NCI-H2107 (cell line): ENCODE data around the gene TMEM150A.
"Not testable (repeated sequence)": the region's sequence is repeated elsewhere in the genome, so short reads cannot be mapped to it uniquely, and the experiment has no call there.

Experiments used
- DNase-seq: peaks from one replicate; lab custom pipeline; 2025; lab: John Stamatoyannopoulos, UW

TMEM150A gene

GRCh38 chr2:85593023-85593422 lies 9.5 kb downstream of the TMEM150A start:
- no peak for DNase-seq

- not testable (repeated sequence) for DNase-seq
Observed at GRCh38 chr2:85592299-85592698, 10.2 kb downstream of the TMEM150A start.

- no peak for DNase-seq
Observed at GRCh38 chr2:85591563-85591962, 10.9 kb downstream of the TMEM150A start.

DNA sequence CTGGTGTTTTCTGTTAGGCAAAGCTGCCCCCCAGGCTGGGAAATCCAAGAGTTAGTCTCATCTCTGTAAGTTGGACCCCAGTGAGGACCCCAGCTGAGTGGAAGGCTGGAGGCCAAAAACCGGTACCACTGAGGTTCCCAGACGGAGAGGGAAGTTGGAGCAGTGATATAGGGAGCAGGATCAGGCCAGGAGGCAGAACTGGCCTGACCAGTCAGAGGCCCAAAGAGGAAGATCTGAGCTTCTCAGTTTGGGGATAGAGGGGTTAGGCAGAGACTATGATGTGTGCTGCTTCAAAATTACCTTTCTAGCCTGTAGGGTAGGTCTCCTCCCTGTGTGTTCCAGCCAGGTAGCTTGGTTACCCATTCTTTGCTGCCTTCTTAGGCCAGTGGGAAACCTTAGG lies 11.5 kb downstream of the TMEM150A start:
- no peak for DNase-seq

GRCh38 chr2:85589982-85590791 lies 12.3 kb downstream of the TMEM150A start:
- DNase-seq = no peak

- DNase-seq = no peak
Observed at GRCh38 chr2:85589181-85589580, 13.3 kb downstream of the TMEM150A start.

GRCh38 chr2:85588645-85589044 lies 13.9 kb downstream of the TMEM150A start:
- no peak for DNase-seq

DNA sequence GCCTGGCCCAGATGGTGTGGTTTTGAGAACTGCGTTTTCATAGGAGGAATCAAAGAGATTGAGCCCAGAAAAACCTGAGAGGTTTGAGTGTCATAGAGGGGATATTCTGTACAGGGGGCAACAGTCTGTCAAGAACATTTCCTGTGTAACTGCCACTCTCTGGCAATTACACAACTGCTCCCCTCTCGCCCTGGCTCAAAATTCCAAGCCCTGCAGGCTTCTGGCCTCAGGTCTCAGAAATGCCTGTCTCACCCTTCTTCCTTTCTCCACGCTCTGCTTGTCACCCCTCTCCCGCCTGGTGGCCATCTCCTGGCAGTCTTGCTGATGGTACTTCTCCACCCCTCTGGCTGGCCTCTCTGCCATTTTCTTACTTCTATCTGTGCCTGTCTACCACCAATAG lies 14.3 kb downstream of the TMEM150A start:
- no peak for DNase-seq

GRCh38 chr2:85585781-85586105 lies 16.8 kb downstream of the TMEM150A start:
- DNase-seq = no peak

GRCh38 chr2:85584857-85585780 lies 17.4 kb downstream of the TMEM150A start:
- no peak for DNase-seq

DNA sequence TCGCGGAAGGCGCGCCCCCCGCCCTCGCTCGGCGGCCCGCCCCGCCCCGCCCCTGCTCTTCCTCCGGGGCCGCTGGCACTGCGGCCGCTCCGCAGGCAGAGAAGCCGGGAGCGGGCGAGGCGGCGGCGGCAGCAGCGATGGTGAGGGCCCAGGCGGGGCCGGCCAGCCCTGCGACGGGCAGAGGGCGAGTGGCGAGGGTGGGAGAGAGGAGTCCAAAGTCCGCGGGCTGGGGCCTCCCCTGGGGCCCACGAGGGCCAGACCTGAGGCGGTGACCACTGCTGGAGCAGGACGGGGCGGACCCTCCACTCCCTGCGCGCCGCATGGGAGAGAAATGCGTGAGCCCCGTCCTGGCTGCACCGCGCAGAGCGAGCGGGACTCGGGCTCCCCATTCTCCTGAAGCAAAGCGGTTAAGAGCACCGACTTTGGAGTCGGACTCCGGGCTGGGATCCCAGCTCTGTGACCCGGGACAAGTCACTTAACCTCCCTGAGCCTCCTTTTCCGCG lies 18.1 kb downstream of the TMEM150A start, which contains the start of gene VAMP5:
VAMP5 (plus strand) TSS at position 78 of the 503 bp plus-strand sequence; CDS start at position 138, 60 bp downstream.
- no peak for DNase-seq

GRCh38 chr2:85583667-85584353 lies 18.7 kb downstream of the TMEM150A start:
- DNase-seq = no peak

DNA sequence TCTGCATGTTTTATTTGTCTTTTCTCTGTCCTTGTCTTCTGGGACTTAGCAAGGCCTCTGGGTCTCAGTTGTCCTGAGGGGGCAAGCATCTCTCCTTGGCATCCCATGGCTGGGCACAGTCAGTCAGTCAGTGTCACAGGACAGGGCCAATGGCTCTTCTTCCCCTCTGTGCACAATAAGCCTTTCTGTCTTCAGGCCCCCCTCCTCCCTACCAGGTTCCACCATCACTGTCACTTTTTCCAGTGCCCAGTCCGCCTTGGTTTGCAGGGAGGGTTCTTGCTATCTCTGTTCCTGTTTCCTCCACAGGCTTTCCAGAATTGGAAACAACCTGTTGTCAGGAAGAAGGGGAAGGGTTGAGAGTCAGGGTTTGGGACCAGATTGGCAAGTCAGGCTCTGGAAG lies 20.0 kb downstream of the TMEM150A start:
- no peak for DNase-seq

DNA sequence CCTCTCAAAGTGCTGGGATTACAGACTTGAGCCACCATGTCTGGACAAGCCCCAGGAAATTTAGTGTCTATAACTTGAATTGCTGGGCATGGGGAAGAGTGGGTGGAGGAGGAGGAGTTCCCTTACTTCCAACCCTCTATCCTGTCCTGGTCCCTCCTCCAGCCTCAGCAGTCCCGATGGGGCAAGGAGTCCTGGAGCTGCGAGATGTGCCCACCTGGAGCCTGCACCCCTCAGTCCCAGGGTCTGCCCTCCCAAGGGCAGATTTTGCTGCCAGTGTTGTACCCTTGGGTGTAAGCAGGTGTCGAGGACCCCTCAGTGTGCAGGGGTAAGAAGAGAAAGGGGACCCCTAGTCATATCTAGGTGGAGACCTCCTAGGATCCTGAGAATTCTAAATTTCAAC lies 22.3 kb downstream of the TMEM150A start:
- no peak for DNase-seq

DNA sequence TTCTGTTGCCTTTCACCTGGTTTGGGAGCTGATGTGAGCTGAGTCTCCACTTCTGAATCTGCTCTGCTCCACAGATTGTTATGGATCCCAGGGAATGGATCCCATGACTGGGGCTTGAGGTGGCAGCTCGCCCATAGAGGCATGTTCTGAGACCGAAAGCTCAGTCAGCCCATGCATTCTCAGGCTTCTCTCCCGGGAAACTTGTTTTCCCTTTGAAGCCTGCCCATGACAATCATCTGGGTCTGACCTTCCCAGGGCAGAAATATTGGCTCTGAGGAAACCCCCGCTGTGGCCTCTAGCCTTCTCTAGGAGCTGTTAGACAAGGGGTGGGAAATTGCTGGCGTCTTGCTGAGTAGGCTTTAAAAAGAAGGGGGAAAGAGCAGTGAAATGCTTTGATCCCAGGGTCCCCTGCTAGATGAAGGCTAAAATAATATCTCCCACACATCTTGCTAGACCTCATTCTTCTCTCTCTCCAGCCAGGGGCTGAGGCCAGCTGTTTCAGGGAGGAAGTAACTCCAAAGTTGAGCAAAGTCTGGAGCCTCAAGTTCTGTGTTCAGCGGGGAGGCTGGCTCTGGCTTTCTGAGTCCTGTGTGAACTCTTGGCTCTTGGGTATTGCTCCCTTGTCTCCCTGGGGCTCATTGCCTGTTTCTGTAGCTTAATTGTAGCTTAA lies 23.1 kb downstream of the TMEM150A start:
- no peak for DNase-seq

DNA sequence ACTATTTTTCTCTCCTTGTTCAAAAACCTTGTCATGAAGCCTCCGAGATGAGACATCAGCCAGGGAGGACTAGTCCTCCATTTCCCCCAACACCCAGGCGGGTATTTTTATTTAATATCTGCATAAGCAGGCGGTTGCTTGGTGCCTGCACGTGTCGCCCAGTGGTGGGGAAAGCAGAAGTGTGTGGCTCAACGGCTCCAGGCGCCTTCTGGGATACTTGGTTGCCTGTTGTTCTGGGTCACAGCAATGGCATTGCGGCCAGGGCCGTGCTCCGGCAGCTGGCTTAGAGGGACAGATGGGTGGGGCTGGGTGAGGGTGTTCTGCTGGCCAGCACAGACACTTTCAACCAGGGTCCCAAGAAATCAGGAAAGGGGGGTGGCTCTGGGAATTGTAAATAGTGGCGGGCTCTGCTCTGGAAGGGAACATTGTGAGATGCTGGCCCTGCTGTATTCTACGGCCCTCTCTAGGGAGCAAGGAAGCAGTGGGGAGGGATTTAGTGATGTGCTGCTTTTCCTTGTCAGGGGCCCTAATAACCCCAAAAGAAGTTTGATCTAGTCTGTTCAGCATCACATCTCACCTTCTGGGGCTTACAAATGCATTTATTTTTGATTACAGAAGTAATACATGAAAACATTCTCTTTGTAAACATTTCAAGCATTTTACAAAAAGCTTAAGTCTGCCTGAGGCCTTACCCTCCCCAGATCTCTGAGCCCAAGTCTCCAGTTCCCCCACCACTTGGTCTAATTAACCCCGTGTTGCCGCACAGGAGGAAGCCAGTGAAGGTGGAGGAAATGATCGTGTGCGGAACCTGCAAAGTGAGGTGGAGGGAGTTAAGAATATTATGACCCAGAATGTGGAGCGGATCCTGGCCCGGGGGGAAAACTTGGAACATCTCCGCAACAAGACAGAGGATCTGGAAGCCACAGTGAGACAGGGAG lies 24.0 kb downstream of the TMEM150A start:
- no peak for DNase-seq

DNA sequence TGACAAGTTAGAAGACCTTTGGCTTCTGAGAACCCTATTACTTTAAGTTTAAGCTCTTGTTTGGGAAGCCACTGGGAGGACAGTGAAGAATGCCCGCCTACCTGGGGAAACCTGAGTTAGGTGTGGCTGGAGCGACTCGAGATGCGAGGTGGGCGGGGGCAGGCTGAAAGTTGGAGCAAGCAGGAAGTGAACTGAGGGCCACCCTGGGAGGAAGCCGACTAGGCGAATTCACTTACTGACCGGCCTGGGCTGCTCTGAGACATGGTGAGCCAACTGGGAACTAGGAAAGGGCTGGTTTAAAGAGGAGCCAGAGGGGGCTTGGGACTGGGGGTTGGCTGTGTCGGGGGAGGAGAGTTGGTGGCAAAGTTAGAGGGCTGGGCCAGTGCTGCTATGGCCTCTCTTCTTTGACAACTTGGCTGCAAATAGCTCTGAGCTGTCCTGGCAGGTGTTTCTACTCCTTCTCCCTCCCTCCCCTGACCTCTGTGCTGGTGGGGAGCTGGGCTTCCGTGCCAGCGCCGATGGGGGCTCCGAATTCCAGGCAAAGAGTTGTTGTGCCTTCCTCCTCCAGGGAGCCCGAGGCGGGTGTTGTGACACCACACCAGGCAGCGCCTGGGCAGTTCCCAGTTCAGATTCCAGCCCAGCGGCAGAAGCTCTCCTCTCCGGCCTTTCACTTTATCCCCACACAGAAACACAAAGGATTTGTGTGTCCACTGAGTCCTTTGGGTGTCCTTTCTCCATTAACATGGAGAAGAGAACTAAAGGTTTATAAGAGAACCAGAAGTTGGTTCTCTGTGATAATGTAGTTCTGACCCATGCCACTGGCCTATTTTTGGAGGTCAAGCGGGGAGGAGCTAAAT lies 24.9 kb downstream of the TMEM150A start, which contains the start of gene VAMP8:
VAMP8 (plus strand) TSS at position 201 of the 857 bp plus-strand sequence; CDS start at position 262, 61 bp downstream.
- DNase-seq = no peak

DNA sequence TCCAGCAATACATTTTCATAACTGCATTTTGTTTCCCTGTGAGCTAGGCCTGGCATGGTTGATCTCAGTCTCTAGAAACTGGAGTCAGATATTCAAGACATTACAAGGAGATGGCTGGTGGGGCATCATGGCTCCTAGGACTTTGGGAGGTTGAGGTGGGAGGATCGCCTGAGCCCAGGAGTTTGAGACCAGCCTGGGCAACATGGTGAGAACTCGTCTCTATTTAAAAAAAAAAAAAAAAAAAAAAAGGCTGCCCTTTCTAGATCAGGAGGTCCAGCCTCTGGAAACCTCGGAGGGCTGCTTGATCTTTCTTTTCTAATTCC lies 25.5 kb downstream of the TMEM150A start:
- DNase-seq = no peak

GRCh38 chr2:85575739-85576138 lies 26.8 kb downstream of the TMEM150A start:
- no peak for DNase-seq

DNA sequence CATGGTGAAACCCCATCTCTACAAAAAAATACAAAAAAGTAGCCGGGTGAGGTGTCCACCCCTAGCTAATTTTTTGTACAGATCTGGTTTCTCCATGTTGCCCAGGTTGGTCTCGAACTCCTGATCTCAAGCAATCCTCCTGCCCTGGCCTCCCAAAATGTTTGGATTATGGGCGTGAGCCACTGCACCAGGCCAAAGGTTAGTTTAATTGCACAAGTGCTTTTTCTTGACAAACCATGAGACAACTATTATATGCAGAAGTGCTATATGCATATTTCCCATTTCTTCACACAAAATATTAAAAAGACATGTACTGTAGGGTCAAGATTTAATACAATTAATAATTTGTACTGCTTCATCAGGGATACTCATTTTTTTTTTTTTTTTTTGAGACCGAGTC lies 36.2 kb downstream of the TMEM150A start:
- DNase-seq = no peak
